GM10266 (cell line): ENCODE results near the gene C3orf49.

Experiments
- DNase-seq: peaks from one replicate; pipeline ENCODE4 v3.0.0; 2012; ENCODE audit errors: extremely low spot score
- TF ChIP-seq, protein P1 (sequence below): IDR thresholded peaks from 2 replicates; pipeline ENCODE4 v1.5.1; 2012; ENCODE audit warnings: mild to moderate bottlenecking, low read depth; ENCODE audit not compliant: control insufficient read depth, insufficient read depth; ENCODE audit errors: missing control alignments

C3orf49 gene

DNA sequence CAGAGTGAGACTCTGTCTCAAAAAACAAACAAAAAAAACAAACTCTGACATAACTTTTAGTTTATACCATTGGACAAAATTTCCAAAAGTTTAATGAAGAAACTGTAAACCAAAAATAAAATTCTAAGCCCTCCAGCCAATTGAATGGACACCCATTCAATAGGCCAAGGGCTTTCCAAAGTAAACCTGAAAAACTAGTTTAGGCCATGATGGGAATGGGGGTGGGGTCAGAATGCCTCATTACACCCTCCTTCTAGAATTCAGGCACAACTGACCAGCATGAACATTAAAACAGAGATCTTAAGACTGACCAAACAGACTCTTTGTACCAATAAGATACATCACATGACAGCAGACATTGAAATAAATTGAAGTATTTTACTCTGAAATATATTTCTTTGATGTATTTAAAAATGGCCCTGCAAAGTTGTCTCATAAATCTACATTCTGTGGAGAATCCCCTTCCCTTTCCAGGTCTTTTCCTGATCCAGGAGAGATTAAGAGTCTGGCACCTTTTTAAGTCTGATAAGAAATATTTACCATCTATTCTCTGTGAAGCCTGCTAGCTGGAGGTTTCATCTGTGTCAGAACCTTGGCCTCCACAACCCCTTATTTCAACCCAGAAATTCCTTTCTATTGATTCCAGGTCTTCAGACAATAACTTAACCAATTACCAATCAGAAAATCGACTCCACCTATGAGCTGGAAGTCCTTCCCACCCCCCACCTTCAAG is 28.8 kb downstream of the C3orf49 start:
- no peak for DNase-seq
- TF ChIP-seq, protein P1, sequence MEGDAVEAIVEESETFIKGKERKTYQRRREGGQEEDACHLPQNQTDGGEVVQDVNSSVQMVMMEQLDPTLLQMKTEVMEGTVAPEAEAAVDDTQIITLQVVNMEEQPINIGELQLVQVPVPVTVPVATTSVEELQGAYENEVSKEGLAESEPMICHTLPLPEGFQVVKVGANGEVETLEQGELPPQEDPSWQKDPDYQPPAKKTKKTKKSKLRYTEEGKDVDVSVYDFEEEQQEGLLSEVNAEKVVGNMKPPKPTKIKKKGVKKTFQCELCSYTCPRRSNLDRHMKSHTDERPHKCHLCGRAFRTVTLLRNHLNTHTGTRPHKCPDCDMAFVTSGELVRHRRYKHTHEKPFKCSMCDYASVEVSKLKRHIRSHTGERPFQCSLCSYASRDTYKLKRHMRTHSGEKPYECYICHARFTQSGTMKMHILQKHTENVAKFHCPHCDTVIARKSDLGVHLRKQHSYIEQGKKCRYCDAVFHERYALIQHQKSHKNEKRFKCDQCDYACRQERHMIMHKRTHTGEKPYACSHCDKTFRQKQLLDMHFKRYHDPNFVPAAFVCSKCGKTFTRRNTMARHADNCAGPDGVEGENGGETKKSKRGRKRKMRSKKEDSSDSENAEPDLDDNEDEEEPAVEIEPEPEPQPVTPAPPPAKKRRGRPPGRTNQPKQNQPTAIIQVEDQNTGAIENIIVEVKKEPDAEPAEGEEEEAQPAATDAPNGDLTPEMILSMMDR, result no peak

DNA sequence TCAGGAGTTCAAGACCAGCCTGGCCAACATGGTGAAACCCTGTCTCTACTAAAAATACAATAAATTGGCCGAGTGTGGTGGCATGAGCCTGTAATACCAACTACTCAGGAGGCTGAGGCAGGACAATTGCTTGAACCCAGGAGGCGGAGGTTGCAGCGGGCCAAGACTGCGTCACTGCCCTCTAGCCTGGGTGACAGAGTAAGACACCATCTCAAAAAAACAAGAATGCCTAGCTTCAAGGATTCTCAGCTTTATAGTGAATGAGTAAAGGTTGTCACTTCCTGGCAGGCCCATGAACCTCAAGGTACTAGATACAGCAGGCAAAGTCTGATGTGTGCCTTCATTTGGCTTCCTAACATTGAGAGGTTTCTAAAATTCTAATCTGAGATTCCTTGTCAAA is 30.1 kb downstream of the C3orf49 start:
- TF ChIP-seq, protein P1, result no peak
- no peak for DNase-seq

DNA sequence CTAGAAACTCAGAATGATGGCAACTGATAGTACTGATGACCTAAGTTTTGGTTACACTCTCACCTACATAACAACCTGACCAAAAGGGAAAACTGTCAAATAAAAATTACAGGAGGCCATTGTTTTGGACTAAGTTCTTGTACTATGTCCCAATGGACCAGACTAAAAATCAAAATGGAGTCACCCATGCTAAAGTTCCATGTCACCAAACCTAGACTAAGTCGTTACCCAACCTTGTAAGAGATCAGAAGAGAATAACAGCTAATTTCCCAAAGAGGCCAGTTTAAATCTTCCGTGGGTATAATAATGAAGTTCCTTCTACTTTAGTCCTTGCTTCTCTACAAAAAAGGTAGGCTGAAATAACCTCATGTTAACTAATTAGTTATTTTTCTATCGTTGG is 32.2 kb downstream of the C3orf49 start:
- no peak for DNase-seq
- TF ChIP-seq, protein P1, result no peak

DNA sequence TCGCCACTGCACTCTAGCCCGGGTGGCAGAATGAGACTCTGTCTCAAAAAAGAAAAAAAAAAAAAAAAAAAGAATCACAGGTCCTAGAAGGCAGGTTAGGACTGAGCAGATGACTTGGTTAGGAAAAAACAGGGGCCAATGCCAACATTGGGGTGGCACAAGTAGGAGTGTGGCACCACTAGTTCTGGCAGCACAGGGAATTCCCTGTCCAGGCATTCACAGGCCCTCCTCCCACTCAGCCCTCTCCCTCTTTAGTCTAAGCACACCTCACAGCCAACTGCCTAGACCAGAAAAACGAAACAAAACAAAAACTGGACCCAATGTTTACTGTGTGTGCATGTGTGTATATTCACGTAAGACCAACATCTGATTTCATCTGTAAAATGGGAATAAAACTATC is 34.0 kb downstream of the C3orf49 start:
- no peak for DNase-seq
- TF ChIP-seq, protein P1, result no peak

DNA sequence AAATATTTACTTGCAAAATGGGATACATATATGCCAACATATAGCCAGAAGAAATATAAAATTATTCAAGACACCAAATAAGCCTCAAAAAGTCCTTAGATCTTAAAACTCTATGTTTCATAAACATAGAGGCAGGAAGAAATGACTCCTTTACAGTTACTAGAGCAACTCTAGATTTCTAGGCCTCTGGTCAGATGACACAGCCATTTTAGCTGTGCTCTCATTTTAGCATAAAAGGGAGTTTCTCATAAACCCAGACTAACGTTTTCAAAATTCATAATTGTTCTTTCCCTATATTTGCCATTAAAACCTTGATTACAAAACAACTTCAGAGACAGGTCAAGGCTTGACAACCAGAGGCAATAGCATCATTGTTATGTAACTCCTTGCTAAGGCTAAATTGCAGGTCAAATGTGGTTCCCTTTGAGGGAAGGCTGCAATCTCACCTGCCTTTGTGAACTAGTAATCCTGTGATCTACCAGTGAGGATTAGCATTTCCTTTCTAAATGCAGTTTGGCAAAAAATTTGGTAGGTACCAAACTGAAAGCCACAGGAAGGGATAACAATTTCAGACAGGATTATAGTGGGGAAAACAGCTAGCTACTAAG is 36.3 kb downstream of the C3orf49 start:
- DNase-seq, result no peak
- TF ChIP-seq, protein P1, result no peak

DNA sequence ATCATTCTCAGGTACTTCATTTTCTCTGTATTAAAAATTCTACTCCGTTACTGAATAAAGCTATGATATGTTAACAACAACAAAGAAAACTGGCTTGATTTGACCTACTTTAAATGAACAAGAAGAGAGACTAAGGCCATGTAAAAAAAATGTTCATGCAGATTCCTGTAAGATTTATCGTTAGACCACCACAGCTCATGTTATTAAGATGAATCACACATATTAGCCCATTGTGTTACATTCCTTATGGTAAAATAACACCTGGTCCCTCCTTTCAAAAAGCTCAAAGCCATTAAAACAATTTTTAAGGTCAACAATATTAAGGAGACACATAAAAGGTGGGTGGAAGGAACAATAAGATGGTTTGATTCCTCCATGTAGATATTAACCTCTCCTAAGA is 38.2 kb downstream of the C3orf49 start:
- TF ChIP-seq, protein P1, result no peak
- no peak for DNase-seq

DNA sequence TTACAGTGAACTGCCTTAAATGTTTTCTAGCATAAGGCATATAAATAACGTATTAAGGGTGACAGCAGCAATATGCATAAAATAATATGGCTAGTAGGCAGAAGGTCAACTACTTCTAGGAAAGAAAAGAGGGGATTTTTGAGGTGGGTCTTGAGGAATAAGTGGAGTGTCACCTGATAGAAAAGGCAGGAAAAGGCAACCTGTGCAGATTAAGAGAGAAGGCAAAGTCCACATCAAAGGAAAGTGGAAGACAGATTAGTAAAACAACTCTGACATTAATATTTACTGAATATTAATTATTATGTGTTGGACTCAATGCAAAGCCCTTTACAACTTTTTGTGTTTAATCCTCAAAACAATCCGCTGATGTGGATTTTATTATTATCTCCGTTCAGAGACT is 41.7 kb downstream of the C3orf49 start:
- no peak for DNase-seq
- TF ChIP-seq, protein P1, result no peak
